HepG2 (cell line): ENCODE results near the gene PRR29. TPM values are rescaled to one million over a fixed set of nuclear protein-coding genes. Genes with fewer than 3 reads are reported as not detected.

Experiments
- ATAC-seq: fragments of 200-7000 bp; cut with Tn5 transposase; 3 replicates; pipeline ENCODE4 v1.9.1; 2020; ENCODE audit warnings: mild to moderate bottlenecking, moderate library complexity
- BruUV-seq: library from RNA; stranded (reverse); fragments of 400-500 nt; replicated peaks from 2 replicates; lab custom pipeline; 2021; lab: Mats Ljungman, UMichigan
- CTCF ChIA-PET: fragments of 300-600 bp; formaldehyde crosslinking; extraction: SDS; loops from one replicate; lab custom pipeline; 2021; ENCODE audit warnings: low total read pairs, inconsistent platforms, low intra/inter-chr PET ratio; lab: Yijun Ruan, JAX
- POLR2A ChIA-PET: fragments of 350-600 bp; sonication (Branson Sonifier 250); formaldehyde crosslinking; loops from one replicate; lab custom pipeline; 2020; ENCODE audit warnings: antibody characterized with exemption, inconsistent platforms; lab: Yijun Ruan, JAX
- DNase-seq: peaks from one replicate; pipeline ENCODE4 v3.0.0-alpha.2; 2015; ENCODE audit warnings: low spot score
- FAIRE-seq: peaks from 3 replicates; lab custom pipeline; 2011; peaks lifted over from hg19 to GRCh38; lab: Jason Lieb, UNC
- H2AFZ ChIP-seq: one replicate; pipeline ENCODE4 v1.6.1; 2011; ENCODE audit warnings: low read length, inconsistent platforms
- H3K27ac ChIP-seq: fragments of 300-600 bp; 3 replicates; pipeline ENCODE4 v1.8.0; 2011; ENCODE audit warnings: mixed run types, mild to moderate bottlenecking, mixed read lengths, low read length, inconsistent platforms; ENCODE audit not compliant: insufficient read depth; ENCODE audit errors: extremely low read length
- H3K27me3 ChIP-seq, 2 experiments: fragments of 200-600 bp in 1 of 2; 2 replicates in 1 of 2; 3 replicates in 1 of 2; pipeline versions ENCODE4 v1.6.0 to v1.8.0; 2011; ENCODE audit warnings: low read length in 2 of 2, mild to moderate bottlenecking in 2 of 2, moderate library complexity in 2 of 2, inconsistent platforms in 1 of 2; ENCODE audit not compliant: insufficient read depth in 2 of 2, control insufficient read depth in 1 of 2
- H3K36me3 ChIP-seq, 2 experiments: fragments of 200-600 bp in 1 of 2; replicated peaks in 1 of 2; 2 replicates in 1 of 2; 3 replicates in 1 of 2; pipeline versions ENCODE4 v1.5.1 to v1.8.0; 2011; ENCODE audit warnings: low read length in 2 of 2, inconsistent platforms in 1 of 2; ENCODE audit not compliant: insufficient read depth in 2 of 2, control insufficient read depth in 1 of 2
- H3K4me1 ChIP-seq: 2 replicates; pipeline ENCODE4 v1.5.1; 2012; ENCODE audit warnings: low read length, inconsistent platforms; ENCODE audit not compliant: insufficient read depth
- H3K4me2 ChIP-seq: 2 replicates; pipeline ENCODE4 v1.6.0; 2011; ENCODE audit warnings: low read depth, low read length, inconsistent platforms
- H3K4me3 ChIP-seq, 3 experiments: fragments of 200-600 bp in 1 of 3; sonication (generic), shearing (Covaris generic) in 1 of 3; replicated peaks in 1 of 3; 2 replicates each; pipeline ENCODE4 v1.5.1; 2011 to 2016; ENCODE audit warnings: low read length in 3 of 3, inconsistent platforms in 2 of 3, low read depth in 2 of 3, mild to moderate bottlenecking in 2 of 3, control low read depth in 1 of 3, mixed read lengths in 1 of 3; ENCODE audit not compliant: insufficient read depth in 1 of 3
- H3K79me2 ChIP-seq: one replicate; pipeline ENCODE4 v1.6.1; 2011; ENCODE audit warnings: low read length, inconsistent platforms; ENCODE audit not compliant: insufficient read depth
- H3K9ac ChIP-seq: 2 replicates; pipeline ENCODE4 v1.6.0; 2011; ENCODE audit warnings: mild to moderate bottlenecking, low read depth, low read length, inconsistent platforms; ENCODE audit not compliant: insufficient read depth
- H3K9me3 ChIP-seq: 2 replicates; pipeline ENCODE4 v1.5.1; 2012; ENCODE audit warnings: mild to moderate bottlenecking, low read length
- H4K20me1 ChIP-seq: 2 replicates; pipeline ENCODE4 v1.6.0; 2011; ENCODE audit warnings: inconsistent platforms, mild to moderate bottlenecking, low read length, moderate library complexity; ENCODE audit not compliant: insufficient read depth
- CENPT ChIP-seq: sonication (generic); formaldehyde crosslinking; IDR thresholded peaks from 2 replicates; pipeline ENCODE4 v1.8.0; 2022; ENCODE audit warnings: low read depth, mild to moderate bottlenecking, moderate library complexity, missing genetic modification reagents
- NRL ChIP-seq: sonication (generic); formaldehyde crosslinking; IDR thresholded peaks from 2 replicates; pipeline ENCODE4 v1.5.0; 2020; ENCODE audit warnings: missing genetic modification reagents, mild to moderate bottlenecking, moderate library complexity, borderline replicate concordance
- ZHX2 ChIP-seq, 2 experiments: sonication (generic) in 1 of 2; formaldehyde crosslinking in 1 of 2; IDR thresholded peaks; 2 replicates each; pipeline versions ENCODE4 v1.6.1 to v1.9.0; 2014 to 2022; ENCODE audit warnings: antibody characterized with exemption in 1 of 2, borderline replicate concordance in 1 of 2, inconsistent platforms in 1 of 2, low read depth in 1 of 2, missing genetic modification reagents in 1 of 2
- ZNF749 ChIP-seq: sonication (generic); formaldehyde crosslinking; IDR thresholded peaks from 2 replicates; pipeline ENCODE4 v1.8.0; 2022; ENCODE audit warnings: mild to moderate bottlenecking, missing genetic modification reagents, moderate library complexity, borderline replicate concordance
- ZZZ3 ChIP-seq: sonication (generic); formaldehyde crosslinking; IDR thresholded peaks from 2 replicates; pipeline ENCODE4 v1.4.0; 2020; ENCODE audit warnings: missing genetic modification reagents, mild to moderate bottlenecking, borderline replicate concordance
- WGBS: methylation state at CpG from one replicate; pipeline ENCODE4 v1.1.6; 2017; ENCODE audit warnings: low lambda C conversion rate; 5-methylcytosine and 5-hydroxymethylcytosine counted together
- in situ Hi-C: cut with HindIII; loops from 2 replicates; pipeline ENCODE4 v1.10.0; 2017; ENCODE audit warnings: low pct_unique_long_range_greater_than_20kb; ENCODE audit not compliant: extremely low pct_ligation_motif_present
- intact Hi-C: fragments of 100-400 bp; cut with micrococcal nuclease; formaldehyde crosslinking; loops from one replicate; pipeline ENCODE4 v1.10.0; 2022; ENCODE audit not compliant: unreplicated experiment
- polyA plus RNA-seq, 8 experiments: library from polyadenylated mRNA; depleted of rRNA in 3 of 8; stranded (reverse) in 7 of 8; unstranded in 1 of 8; fragments of >200 nt; fragmentation: Illumina TruSeq in 4 of 8; extraction: Trizol in 4 of 8; gene quantifications; 2 replicates each; pipeline versions ENCODE4 v1.2.1 to v1.2.3, GENCODE V29; 2011 to 2016; ENCODE audit warnings: low read depth in 4 of 8, missing spikeins in 1 of 8, mixed read lengths in 1 of 8; ENCODE audit not compliant: insufficient read depth in 1 of 8
- total RNA-seq, 5 experiments: library from RNA; depleted of rRNA; stranded (reverse); fragments of >200 nt; fragmentation: Illumina TruSeq; extraction: Trizol; gene quantifications; 2 replicates each; pipeline ENCODE4 v1.2.3, GENCODE V29; 2016; ENCODE audit warnings: low read depth in 1 of 5

PRR29 gene
- total and polyA plus RNA-seq, 2 of the 13 experiments (the other 11 are each of a cell fraction or from before 2014, with no cell fraction given): 0.07 to 0.20 TPM

GRCh38 chr17:63969278-63969677, 28.9 kb upstream of the PRR29 start (continued):
- no peak for TF ChIP-seq ZHX2 (IDR thresholded peaks at IDR 0.05; ENCODE audit: low read depth)
- no peak for TF ChIP-seq ZHX2 (CRISPR knock-in tag; IDR thresholded peaks at IDR 0.05; ENCODE audit: borderline replicate concordance)
- no peak for TF ChIP-seq ZNF749 (CRISPR knock-in tag)

GRCh38 chr17:63972796-63973195, 25.4 kb upstream of the PRR29 start, which contains the start of gene SCN4A:
TSS of gene SCN4A (minus strand) at chr17:63972918. CDS start at chr17:63972841, 77 bp downstream.
- ChIA-PET CTCF (no interaction called here), POLR2A (no interaction called here)
- TF ChIP-seq ZZZ3 (CRISPR knock-in tag) (no peak), NRL (0 out of 2 replicates have a peak, but pooled peaks have one; percentile 19), CENPT (CRISPR knock-in tag) (no peak)
- no TSS peak for BruUV-seq
- in situ Hi-C loops (no loop called here), intact Hi-C loops (no loop called here)
- H3K4me2 ChIP-seq: no peak within 1 kb of the TSS
- WGBS: 0% methylated on average over 2 of the region's 14 CpGs
- H4K20me1 ChIP-seq: no peaks in the 10 kb centered on the region
- no peaks in the 10 kb centered on the region for H3K4me1 ChIP-seq
- no peak for ATAC-seq
- H2AFZ ChIP-seq: no peak within 1 kb of the TSS
- no peak within 1 kb of the TSS for H3K9ac ChIP-seq
- FAIRE-seq: no peak
- DNase-seq: no peak
- no peak within 1 kb of the TSS for H3K4me3 ChIP-seq
- H3K27me3 ChIP-seq: peaks cover 9 to 59% of the 10 kb centered on the region in 2 experiments; a peak in 4 of 5 replicates
- H3K36me3 ChIP-seq: no peaks in the 10 kb centered on the region
- no peaks in the 10 kb centered on the region for H3K9me3 ChIP-seq
- H3K79me2 ChIP-seq: no peaks in the 10 kb centered on the region
- no peak within 1 kb of the TSS for H3K27ac ChIP-seq
